SK-MEL-5 (cell line): Measurements from ENCODE around the gene CASP8. TPM values are rescaled to one million over a fixed set of nuclear protein-coding genes. Genes with fewer than 3 reads are reported as not detected.
"Not testable (repeated sequence)": the region's sequence is repeated elsewhere in the genome, so short reads cannot be mapped to it uniquely, and the experiment has no call there.

Experiments used
- DNase-seq: peaks from one replicate; pipeline ENCODE4 v3.0.0-alpha.2; 2016; ENCODE audit warnings: low read depth, low spot score
- in situ Hi-C: cut with HindIII; loops from 2 replicates; pipeline ENCODE4 v1.10.0; 2016; ENCODE audit warnings: low sequenced_read_pairs, high pct_unique_total_duplicates, low pct_unique_long_range_greater_than_20kb
- total RNA-seq: library from RNA; depleted of rRNA; stranded (reverse); fragments of >200 nt; shearing (Covaris generic); gene quantifications from 2 replicates; pipeline ENCODE4 v1.2.3, GENCODE V29; 2014

CASP8 gene
- total RNA-seq, 1 experiment from 2014 or later = 25.3 TPM

DNA sequence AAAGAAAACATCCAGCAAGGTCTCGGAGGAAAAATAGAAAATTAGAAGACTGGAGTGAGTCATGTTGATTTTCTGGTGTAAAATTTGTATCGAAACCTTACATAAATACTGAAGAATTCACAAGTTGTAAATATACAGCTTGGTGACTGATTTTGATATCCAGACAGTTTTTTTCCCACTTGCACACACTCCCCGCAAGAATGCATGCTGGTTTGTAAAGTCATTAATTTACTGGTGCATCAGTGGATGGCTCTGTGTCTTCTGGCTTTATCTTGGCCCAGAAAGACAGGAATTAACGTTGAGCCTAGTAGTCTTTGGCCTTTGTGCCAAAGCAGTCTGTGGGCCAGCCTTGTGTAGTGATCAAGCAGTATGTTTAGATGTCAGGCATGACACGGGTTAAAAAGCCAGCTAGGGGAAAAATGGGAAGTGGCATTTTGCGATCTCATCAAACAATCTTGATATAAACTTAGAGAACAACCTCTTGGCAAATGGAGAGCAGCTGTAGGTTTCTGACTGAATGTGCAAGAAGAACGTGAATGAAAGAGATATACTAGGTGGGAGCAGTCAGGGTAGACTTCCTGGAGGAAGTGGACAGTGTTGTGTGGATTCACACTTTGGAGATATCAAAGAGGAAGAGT is 22.7 kb upstream of the CASP8 start:
- in situ Hi-C loops = no loop called here
- no peak for DNase-seq

DNA sequence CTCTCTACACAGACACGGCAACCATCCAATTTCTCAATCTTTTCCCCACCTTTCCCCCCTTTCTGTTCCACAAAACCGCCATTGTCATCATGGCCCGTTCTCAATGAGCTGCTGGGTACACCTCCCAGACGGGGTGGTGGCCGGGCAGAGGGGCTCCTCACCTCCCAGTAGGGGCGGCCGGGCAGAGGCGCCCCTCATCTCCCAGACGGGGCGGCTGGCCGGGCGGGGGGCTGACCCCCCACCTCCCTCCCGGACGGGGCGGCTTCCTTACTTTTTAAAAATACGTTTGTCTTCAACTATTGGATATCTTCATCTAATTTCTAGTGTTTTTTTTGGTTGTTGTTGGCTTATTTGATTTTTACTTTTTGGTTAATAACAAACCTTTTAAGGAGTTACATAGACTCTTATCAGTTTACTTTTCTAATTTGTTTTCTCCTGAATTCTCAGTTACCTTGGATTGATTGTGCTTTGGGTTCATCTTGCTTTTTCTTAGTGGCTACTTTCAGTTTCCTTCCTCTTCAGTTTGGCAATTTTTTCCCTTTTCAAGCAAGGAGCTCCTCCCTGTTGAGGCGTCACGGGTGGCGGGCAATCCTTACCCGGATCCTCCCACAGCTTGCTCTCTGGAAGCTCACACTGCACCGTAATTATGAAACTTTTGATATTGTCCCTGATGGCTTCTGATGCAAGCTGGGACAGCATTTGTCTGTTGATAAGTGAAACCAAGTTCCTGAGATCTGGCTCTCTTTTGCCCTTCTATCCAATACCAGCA is 21.0 kb upstream of the CASP8 start:
- in situ Hi-C loops = not testable (repeated sequence)

DNA sequence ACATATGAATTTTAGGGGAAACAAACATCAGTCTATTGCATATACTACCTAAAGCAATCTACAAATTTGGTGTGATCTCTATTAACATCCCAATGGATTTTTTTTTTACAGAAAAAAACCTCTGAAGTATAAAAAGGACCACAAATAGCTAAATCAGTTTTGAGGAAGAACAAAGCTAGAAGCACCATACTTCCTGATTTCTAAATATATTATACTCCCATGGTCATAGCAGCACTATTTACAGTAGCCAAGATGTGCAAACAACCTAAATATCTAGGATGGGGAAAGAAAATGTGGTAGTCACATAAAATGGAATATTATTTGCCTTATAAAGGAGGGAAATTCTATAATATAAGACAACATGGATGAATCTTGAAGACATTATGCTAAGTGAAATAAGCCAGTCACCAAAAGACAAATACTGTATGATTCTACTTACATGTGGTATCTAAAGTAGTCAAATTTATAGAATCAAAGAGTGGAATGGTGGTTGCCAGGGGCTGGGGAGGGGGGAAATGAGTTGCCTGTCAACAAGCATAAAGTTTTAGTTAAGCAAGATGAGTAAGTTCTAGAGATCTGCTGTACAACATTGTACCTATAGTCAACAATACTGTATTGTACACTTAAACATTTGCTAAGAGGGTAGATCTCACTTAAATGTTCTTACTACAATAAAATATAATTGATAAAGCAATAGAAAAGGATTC is 17.6 kb upstream of the CASP8 start:
- no peak for DNase-seq
- in situ Hi-C loops = no loop called here

More for the DNA sequence above, 21.0 kb upstream of the CASP8 start:
- DNase-seq = not testable (repeated sequence)

DNA sequence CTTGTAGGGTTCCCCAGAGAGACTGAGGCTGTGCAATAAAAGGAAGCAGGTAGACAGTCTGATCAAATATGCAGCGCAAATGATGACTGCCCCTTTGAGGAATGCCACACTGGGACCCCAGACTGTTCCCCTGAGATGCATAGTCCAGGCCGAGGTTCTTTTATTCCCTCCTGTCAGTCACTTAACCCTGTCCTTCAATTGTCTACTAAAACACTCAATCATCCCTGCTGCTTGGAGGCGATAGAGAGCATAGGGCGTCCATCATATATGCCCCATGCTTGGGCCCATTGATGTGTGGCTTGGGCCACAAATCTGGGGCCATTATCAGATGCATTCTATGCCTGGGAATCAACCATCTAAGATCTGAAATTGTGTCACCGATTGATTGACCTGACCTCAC is 15.5 kb upstream of the CASP8 start:
- no peak for DNase-seq

DNA sequence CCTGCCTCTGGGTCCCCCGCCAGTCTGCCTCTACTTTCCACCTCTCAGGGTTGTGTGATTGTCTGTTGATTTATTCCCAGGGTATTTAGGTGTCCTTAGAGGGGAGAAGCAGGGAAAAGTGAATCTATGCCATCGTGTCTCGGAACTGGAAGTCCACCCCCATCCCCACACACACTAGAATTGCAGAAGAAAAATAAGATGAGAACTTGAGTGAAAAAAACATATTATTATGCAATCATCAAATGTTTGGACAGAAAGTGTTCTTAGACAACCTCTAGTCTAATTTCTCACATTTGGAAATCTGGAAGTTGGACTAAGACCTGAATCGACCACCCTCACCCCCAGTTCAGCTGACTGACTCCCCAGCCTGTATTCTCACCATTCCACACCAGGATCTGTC is 14.1 kb upstream of the CASP8 start:
- no peak for DNase-seq
- in situ Hi-C loops = no loop called here

More for the DNA sequence above, 15.5 kb upstream of the CASP8 start:
- in situ Hi-C loops = no loop called here

- no peak for DNase-seq
- in situ Hi-C loops = no loop called here
Observed at GRCh38 chr2:201248288-201248844, 12.0 kb upstream of the CASP8 start.

- DNase-seq = no peak
- in situ Hi-C loops = no loop called here
Observed at GRCh38 chr2:201249889-201250288, 10.4 kb upstream of the CASP8 start.

GRCh38 chr2:201250741-201251140 is 9.6 kb upstream of the CASP8 start:
- no peak for DNase-seq
- in situ Hi-C loops = no loop called here

DNA sequence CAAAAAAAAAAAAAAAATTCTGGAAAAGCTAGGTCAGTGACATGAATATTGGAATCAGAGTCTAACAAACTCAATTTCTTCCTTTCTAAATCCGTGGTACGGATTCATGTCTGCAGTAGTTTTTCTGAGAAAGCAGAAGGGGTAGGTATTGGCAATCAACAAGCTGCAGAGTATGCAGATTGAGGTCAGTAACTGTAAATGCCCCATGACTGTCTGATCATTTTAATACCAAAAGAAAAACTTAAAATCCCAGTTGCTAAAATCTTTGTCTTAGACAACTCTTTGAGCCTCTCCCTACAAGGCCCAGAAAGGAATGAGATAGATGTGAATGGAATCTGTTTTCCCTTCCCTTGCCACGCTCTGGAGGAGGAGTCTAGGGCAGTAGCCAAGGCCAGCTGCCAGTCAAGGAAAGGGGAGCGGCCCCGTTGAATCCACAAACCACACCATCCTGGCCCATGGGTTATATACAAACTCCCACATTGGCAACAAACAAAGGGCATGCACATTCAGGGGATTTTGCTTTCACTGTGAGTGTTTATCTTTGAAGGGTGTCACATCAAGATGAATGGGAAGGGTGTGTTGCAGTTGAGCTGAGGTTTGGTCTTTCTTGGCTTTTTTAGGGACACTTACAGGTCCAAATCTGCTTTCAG is 6.1 kb upstream of the CASP8 start:
- in situ Hi-C loops = no loop called here
- peak; percentile 46 for DNase-seq

DNA sequence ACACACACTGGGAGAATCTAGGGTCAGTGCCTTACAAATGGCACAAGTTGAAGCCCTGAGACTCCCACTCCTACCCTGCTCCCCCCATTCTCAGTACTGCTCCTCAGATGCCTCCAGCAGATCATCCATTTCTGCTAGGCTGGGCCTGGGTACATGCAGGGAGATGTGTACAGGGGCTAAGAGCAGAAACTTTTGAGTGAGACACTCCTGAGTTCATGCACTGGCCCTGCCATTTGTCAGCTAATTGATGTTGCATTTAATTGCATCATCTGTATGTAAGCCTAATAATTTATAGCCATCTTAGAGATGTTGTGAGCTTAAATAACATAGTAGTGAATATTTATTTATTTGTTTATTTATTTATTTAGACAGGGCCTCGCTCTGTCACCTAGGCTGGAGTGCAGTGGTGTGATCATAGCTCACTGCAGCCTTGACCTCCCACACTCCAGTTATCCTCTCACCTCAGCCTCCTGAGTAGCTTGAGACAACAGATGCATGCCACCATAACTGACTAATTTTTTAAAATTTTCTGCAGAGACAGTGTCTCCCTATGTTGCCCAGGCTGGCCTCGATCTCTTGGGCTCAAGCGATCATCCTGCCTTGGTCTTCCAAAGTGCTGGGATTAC is 4.8 kb upstream of the CASP8 start:
- DNase-seq = no peak
- in situ Hi-C loops = no loop called here

- no peak for DNase-seq
- in situ Hi-C loops = no loop called here
Observed at GRCh38 chr2:201256082-201256481, 4.3 kb upstream of the CASP8 start.

DNA sequence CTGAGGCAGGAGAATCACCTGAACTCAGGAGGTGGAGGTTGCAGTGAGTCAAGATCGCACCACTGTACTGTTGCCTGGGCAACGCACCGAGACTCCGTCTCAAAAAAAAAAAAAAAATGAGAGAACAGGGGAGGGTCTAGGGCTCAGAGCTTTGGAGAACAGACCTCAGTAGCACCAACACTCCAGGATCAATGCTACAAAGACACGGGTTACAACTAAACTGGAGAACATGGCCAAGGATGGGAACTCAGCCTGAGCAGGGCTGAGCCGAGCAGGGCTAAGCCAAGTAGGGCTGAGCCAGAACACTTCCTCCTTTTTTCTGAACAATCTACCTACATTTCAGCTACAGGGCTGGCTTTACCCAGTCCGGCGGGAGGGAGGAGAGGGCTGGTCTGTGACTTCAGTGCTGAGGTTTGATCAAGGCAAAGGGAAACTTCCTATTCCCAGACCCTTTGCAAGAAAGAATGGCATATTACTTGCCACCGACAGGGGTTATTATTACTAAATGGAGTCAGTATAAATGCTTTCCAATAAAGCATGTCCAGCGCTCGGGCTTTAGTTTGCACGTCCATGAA is 2.9 kb upstream of the CASP8 start:
- in situ Hi-C loops = no loop called here
- no peak for DNase-seq

- in situ Hi-C loops = no loop called here
- DNase-seq = peak; percentile 60
Observed at GRCh38 chr2:201257956-201258665, 2.2 kb upstream of the CASP8 start.

DNA sequence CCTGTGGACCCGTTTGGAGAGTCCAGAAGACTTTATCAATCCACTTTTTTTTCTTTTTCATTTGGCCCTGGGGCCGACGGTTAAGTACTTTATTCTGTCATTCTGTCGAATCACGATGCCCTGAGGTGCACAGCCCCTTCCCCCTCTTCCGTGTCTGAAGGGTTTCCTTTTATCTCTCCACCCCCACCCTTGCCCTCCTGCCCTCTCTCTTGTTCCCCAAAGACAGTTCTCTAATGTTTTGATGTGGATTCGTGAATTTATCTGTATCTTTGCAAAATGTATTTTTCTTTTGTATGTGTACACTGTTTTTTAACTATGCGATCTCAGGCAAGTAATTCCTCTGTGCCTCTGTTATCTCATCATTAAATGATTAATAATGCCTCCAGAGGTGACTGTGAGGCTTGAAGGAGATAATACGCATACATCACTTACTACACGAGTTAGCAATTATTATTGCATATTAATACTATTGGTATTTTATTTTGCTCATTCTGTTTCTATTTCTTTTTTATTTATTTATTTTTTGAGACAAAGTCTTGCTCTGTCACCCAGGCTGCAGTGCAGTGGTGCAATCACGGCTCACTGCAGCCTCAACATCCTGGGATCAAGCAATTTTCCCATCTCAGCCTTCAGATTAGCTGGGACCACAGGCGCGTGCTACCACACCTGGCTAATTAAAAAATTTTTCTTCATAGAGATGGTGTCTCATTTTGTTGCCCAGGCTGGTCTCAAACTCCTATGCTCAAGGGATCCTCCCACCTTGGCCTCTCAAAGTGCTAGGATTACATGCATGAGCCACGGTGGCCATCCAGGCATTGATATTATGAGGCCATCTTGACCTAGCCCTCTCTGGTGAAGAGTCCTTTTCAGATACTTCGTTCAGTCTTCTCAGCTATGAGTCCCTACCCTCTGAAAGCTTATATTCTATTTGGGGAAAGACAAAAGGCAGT is 1.4 kb upstream of the CASP8 start:
- DNase-seq = no peak
- in situ Hi-C loops = no loop called here

- DNase-seq = no peak
- in situ Hi-C loops = no loop called here
Observed at GRCh38 chr2:201261471-201261870, 1.1 kb downstream of the CASP8 start.

GRCh38 chr2:201261906-201262305 is 1.6 kb downstream of the CASP8 start:
- no peak for DNase-seq
- in situ Hi-C loops = no loop called here
